HCEC 1CT (cell line): ENCODE data around the gene SP4.

Experiments
- DNase-seq: peaks from one replicate; pipeline ENCODE4 v3.0.0-alpha.2; 2017

Gene SP4

DNA sequence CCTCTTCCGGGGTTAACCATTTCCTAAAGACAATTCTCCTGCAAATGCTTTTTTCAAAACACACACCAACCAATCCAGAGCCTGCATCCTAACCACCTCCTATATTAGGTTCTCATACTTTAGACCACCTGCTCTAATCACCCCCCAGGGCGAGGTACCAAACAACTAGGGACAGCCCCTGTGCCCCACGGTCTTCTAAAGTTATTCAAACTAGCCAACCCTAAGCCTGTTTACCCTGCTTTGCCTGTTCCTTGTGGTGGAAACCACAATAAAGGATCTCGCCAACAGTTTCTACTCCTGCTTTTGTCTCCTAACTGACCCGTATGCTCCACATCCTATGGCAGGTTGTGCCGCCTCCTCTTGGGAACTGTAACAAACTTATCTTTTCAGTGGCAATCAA, 21.1 kb downstream of the SP4 start:
- DNase-seq, result no peak

DNA sequence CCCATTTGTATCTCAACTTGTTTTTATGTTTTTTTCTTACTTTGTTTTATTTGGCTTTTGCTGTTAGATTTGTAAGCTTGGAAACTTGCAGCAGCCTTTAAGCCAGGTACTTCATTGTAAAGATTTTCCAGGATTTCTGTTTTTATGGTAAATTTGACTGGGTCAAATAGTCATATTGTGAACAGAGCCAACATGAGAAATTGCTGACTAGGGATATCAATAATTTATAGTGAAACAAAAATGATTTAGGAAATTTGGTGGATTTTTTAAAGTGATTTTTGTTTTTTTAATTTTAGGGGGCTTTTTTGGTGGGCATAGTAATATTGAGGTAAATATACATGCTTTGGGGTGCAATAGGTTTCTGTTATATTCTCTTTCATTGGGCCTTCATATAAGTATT, 22.2 kb downstream of the SP4 start:
- no peak for DNase-seq

- no peak for DNase-seq
Measured at GRCh38 chr7:21450941-21451340, 23.1 kb downstream of the SP4 start.

GRCh38 chr7:21454182-21454581, 26.3 kb downstream of the SP4 start:
- no peak for DNase-seq

- no peak for DNase-seq
Measured at GRCh38 chr7:21454906-21455305, 27.0 kb downstream of the SP4 start.

DNA sequence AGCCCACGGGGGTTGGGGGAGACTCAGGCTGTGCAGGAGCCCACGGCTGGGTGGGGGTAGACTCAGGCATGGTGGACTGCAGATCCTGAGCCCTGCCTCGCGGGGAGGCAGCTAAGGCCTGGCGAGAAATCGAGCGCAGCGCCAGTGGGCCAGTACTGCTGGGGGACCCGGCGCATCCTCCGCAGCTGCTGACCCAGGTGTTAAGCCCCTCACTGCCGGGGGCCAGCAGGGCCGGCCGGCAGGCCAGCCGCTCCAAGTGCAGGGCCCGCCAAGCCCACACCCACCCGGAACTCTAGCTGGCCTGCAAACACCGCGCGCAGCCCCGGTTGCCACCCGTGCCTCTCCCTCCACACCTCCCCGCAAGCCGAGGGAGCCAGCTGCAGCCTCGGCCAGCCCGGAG, 33.4 kb downstream of the SP4 start:
- DNase-seq, result no peak

DNA sequence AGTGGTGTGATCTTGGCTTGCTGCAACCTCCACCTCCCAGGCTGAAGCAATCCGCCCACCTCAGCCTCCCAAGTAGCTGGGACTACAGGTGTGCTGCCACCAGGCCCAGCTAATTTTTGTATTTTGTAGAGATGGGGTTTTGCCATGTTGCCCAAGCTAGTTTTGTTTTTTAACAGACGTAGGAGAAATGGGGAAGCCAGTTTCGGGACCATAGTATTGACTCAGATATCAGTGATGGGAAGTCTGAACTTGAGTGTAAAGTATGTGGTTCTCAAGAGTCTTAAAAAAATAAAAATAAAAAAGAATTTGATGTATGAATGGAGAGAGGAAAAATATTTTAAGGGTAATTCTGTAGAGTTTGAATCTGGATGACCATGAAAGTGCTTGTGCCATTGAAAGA, 34.2 kb downstream of the SP4 start:
- no peak for DNase-seq

DNA sequence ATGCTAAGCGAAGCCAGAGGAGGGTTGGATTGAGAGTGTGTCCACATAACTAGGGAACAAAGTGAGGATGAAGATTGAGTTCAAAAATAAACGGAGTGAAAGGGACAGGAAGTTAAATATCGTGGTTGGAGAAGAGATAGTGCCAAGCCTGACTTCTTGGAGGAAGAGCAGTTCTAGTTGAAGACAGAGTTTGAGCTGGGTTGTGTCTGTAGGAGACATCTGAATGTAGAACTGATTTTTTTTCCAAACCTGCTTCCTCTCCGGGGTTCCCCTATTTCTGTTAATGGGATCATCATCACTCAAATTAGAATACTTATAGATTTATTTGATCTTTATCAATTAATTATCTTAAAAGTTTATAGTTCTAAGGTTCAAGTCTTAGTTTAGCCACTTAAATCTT, 35.6 kb downstream of the SP4 start:
- DNase-seq, result no peak

DNA sequence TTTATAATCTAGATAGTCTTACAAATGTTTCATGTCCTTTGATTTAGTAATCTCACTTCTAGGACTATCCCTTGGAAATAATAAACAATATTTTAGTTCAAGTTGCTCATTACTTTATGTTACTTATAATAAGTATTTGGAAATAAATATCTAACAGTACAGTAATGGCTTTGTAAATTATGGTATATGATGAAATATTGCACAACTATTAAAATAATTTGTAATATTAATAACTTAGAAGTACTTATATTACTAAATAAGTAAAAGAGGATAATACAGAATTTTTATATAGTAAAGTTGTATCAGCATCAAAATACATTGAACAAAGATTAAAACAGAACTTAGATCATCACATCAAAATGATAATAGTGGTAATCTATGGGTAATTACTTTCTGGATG, 41.1 kb downstream of the SP4 start:
- no peak for DNase-seq

- DNase-seq, result no peak
Measured at GRCh38 chr7:21469894-21470293, 42.0 kb downstream of the SP4 start.

- DNase-seq, result no peak
Measured at GRCh38 chr7:21472029-21472428, 44.1 kb downstream of the SP4 start.

DNA sequence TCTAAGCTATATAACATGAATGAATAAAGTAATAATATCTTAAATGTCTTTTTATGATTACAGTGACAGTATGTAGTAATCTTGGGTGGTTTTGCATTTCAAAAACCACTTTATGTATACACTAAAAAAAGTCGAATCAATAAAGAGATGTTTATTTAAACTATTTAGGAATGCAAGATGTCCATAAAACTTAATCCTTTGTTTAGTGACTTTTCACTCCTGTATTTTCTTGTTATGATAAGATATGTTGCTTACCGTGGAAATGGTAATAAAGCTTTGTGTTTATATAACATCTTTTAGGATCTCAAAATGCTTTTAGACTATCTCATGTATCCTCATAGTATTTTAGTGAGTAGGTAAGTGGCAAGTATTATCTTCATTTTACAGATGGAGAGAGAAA, 48.5 kb downstream of the SP4 start:
- no peak for DNase-seq

DNA sequence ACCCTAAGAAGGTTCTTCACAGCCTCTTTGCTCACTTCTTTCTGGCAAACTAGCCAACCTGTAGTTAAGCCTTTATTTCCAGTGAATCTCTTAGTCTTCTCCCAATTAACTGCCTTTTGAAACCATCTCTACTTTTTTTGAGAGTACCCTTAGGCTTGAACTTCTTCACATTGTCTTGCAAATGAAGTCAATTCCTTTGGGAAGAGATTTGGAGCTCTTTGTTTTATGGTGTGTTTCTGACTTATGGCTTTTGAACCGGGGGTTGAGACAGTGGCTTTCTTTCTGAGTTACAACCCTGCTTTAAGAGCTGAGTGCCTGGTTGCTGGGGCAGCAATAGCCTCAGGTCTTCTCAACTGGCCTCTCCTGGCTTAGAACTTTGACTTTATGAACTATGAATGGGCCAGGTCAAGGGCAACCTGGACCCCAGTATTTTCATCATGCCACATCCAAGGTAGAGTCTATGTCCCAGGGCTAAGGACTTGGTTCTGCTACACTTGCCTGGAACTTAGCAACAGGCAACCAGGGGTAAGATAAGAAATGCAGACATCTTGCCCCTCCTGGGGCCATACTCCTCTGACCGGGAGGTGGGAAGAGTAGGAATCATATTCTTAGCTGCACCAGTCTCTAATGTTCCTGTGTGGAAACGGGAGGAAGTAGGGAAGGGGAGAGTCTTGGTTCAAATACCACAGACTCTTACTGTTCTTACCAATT, 53.0 kb downstream of the SP4 start:
- no peak for DNase-seq

DNA sequence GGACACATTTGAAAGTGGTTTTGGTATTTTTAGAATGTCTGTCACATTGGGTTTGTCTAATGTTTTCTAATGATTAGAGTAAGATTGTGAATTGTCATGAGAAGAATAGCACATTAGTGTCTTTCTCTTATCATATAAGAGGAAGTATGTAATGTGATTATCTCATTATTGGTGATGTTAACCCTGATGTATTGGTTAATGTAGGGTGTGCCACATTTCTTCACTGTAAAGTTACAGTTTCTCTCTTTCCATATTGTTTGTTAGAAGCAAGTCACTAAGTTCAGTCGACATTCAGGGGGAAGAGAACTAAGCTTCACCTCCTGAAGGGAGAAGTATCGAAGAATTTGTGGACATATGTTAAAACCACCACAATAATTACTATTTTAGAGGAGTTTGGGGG, 58.6 kb downstream of the SP4 start:
- DNase-seq, result no peak

DNA sequence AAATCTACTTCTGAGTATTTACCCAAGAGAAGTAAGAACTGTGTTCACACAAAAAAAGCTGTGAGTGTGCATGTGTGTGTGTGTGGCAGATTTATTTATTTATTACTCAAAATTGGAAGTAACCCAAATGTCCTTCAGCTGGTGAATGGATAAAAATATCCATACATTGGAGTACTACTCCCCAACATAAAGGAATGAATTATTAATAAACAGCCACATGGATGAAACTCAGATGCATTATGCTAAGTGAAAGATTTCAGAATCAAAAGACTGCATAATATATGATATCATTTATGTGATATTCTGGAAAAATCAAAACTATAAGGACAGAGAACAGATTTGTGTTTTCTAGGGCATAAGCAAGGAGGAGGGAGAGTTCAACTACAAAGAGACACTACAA, 67.8 kb downstream of the SP4 start:
- no peak for DNase-seq

DNA sequence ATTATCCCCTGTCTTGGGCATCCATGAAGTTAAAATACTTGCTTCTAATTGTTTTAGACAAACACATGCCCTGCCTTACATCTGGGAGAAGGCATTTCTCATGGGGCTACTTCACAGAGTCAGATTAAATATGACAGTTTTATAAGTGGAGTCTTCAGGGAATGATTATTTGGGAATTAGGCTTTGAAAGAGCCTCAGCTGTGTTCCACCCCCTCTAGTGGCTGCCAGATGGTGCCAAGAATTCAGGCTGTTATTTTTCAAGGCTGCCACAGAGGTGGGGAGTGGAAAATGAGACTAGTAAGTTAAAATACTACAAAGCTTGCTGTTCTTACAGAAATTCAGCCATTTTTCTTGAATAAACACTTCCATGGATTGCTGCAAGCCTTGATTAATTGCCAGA, 69.2 kb downstream of the SP4 start:
- no peak for DNase-seq

GRCh38 chr7:21500117-21500832, 72.4 kb downstream of the SP4 start:
- no peak for DNase-seq

- no peak for DNase-seq
Measured at GRCh38 chr7:21504021-21504420, 76.1 kb downstream of the SP4 start.

DNA sequence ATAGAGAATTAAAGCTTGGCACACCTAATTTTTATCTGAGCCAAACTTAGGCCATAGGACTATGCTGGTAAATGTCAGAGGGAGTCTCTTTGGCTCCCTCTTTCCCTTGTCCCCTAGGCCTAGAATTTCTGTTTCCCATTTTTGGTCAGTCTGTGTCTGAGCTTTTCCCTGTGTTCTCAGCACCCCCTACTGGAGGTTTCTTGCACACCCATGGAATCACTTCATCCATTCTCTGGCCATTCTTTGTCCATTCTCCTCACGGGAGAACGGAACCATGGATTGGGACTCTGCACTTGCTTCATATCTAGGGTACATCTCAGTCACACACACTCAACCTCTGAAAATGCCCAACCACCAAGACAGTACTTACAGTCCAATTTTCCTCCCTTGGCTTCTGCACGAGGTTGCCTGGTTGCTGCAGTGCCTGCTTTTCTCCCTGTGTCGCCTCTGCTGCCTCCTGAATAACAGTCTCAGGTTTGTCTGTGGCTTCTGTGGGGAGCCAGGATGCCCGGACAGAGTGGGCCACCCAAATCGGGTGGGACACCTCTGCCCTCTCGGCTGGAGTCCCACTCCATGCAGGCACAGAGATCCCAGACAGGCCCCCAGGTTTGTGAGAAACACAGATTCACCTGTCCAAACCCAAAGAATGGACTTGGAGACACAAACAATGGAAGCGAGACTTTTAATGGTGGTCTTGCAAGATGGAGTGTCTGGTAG, 79.9 kb downstream of the SP4 start:
- DNase-seq, result peak; percentile 23

GRCh38 chr7:21508538-21508937, 80.7 kb downstream of the SP4 start:
- no peak for DNase-seq

DNA sequence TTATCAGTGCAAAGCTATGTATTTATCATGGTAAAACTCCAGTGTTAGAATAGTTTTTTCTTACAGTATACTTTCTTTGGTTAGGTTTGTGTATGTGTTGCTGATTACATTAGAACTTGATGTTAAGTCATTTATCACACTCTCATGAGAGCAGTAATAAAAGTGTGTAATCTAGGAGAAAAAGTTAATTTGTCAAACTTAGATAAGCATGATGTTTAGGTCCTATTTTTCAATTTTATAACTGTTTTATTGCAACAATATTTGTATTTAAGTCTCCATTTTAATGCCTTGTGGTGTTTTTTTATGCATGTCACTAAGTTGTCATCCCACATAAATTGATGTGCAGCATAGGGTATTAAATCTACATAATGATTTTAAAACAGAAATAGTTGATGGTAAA, 86.2 kb downstream of the SP4 start:
- no peak for DNase-seq

- no peak for DNase-seq
Measured at GRCh38 chr7:21524680-21525079, 96.8 kb downstream of the SP4 start.

DNA sequence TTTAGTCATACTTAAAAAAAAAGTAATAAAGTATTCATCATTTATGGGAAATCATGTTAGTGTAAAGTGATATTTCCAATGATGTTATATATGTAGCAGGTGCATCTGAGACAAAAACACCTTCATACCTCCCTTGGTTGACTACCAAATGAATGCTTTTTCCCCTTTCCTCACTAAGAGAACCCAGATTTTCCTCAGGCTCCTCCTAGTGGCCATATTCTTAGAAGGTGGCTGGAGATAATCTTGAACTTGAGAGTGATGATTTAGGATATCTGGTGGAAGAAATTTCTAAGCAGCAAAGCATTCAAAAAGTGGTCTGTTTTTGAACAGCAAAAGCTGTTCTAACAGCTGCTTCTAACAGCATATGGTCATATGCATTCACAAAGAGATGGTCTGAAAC, 98.1 kb downstream of the SP4 start:
- no peak for DNase-seq

- DNase-seq, result no peak
Measured at GRCh38 chr7:21526448-21526847, 98.6 kb downstream of the SP4 start.
